Naive thymus-derived CD4-positive, alpha-beta T cell (primary cell): ENCODE measurements around the gene LTB4R. TPM values are rescaled to one million over a fixed set of nuclear protein-coding genes. Genes with fewer than 3 reads are reported as not detected.

Source experiments
- ATAC-seq: fragments of 150-1000 bp; cut with Tn5 transposase; 2 replicates; pipeline ENCODE4 v1.10.0; 2021; ENCODE audit warnings: mild to moderate bottlenecking, moderate library complexity
- CTCF ChIA-PET: fragments of 350-600 bp; sonication (Branson Sonifier 250); formaldehyde crosslinking; loops from one replicate; lab custom pipeline; 2021; ENCODE audit warnings: antibody characterized with exemption; lab: Charles Lee
- POLR2A ChIA-PET: fragments of 350-600 bp; sonication (Branson Sonifier 250); formaldehyde crosslinking; loops from one replicate; lab custom pipeline; 2021; ENCODE audit warnings: antibody characterized with exemption, inconsistent platforms; lab: Charles Lee
- DNase-seq, 9 donors: peaks; one replicate each; pipeline versions ENCODE4 v3.0.0 to v3.0.0-alpha.2; 2020 to 2022; ENCODE audit warnings: mixed read lengths in 1 of 9
- H3K27ac ChIP-seq: one replicate; pipeline ENCODE4 v1.7.0; 2013; ENCODE audit warnings: mild to moderate bottlenecking, low read depth, low read length, moderate library complexity
- H3K27me3 ChIP-seq, 2 donors: one replicate each; pipeline ENCODE4 v1.7.0; 2013; ENCODE audit warnings: low read length in 2 of 2, mild to moderate bottlenecking in 2 of 2, moderate library complexity in 2 of 2; ENCODE audit not compliant: control insufficient read depth in 2 of 2, insufficient read depth in 2 of 2
- H3K36me3 ChIP-seq, 3 experiments: 1 replicate in 2 of 3; 2 replicates in 1 of 3; pipeline ENCODE4 v1.7.0; 2013; ENCODE audit warnings: low read length in 3 of 3, mild to moderate bottlenecking in 3 of 3, moderate library complexity in 1 of 3; ENCODE audit not compliant: insufficient read depth in 3 of 3, control insufficient read depth in 2 of 3
- H3K4me1 ChIP-seq, 2 donors: one replicate each; pipeline ENCODE4 v1.7.0; 2013; ENCODE audit warnings: low read length in 2 of 2, mild to moderate bottlenecking in 2 of 2, moderate library complexity in 1 of 2; ENCODE audit not compliant: control insufficient read depth in 2 of 2, insufficient read depth in 2 of 2
- H3K4me3 ChIP-seq: 2 replicates; pipeline ENCODE4 v1.7.0; 2013; ENCODE audit warnings: mild to moderate bottlenecking, low read length
- H3K9me3 ChIP-seq, 3 experiments: 1 replicate in 2 of 3; 2 replicates in 1 of 3; pipeline ENCODE4 v1.7.0; 2013; ENCODE audit warnings: low read length in 3 of 3; ENCODE audit not compliant: control insufficient read depth in 2 of 3
- H3K27ac Mint-ChIP-seq, 9 donors: one replicate each; pipeline ENCODE4 v1.8.0; 2020 to 2022; ENCODE audit warnings: mixed read lengths in 9 of 9, mild to moderate bottlenecking in 8 of 9, moderate library complexity in 5 of 9, inconsistent platforms in 2 of 9
- H3K27me3 Mint-ChIP-seq, 5 donors: one replicate each; pipeline ENCODE4 v1.8.0; 2021 to 2022; ENCODE audit warnings: mixed read lengths in 5 of 5, mild to moderate bottlenecking in 1 of 5
- H3K36me3 Mint-ChIP-seq, 5 donors: one replicate each; pipeline ENCODE4 v1.8.0; 2020 to 2022; ENCODE audit warnings: mixed read lengths in 5 of 5, mild to moderate bottlenecking in 3 of 5, inconsistent platforms in 1 of 5
- H3K4me1 Mint-ChIP-seq, 7 donors: one replicate each; pipeline ENCODE4 v1.8.0; 2020 to 2022; ENCODE audit warnings: mixed read lengths in 7 of 7, mild to moderate bottlenecking in 3 of 7, inconsistent platforms in 1 of 7
- H3K4me3 Mint-ChIP-seq, 10 donors: one replicate each; pipeline ENCODE4 v1.8.0; 2020 to 2022; ENCODE audit warnings: mild to moderate bottlenecking in 10 of 10, mixed read lengths in 10 of 10, moderate library complexity in 6 of 10, inconsistent platforms in 2 of 10
- H3K9me3 Mint-ChIP-seq, 11 donors: one replicate each; pipeline ENCODE4 v1.8.0; 2020 to 2022; ENCODE audit warnings: mixed read lengths in 11 of 11, mild to moderate bottlenecking in 4 of 11, inconsistent platforms in 1 of 11, moderate library complexity in 1 of 11
- intact Hi-C, 2 donors: fragments of 100-400 bp; cut with micrococcal nuclease; formaldehyde crosslinking; loops; one replicate each; pipeline ENCODE4 v1.15.1; 2023
- polyA plus RNA-seq, 2 donors: library from polyadenylated mRNA; unstranded; fragments of 300-500 nt; fragmentation: Illumina TruSeq; gene quantifications; one replicate each; pipeline ENCODE4 v1.2.3, GENCODE V29; 2021
- total RNA-seq, 6 experiments: library from RNA in 5 of 6; stranded (reverse) in 5 of 6; gene quantifications; 1 replicate in 5 of 6; 2 replicates in 1 of 6; pipeline ENCODE4 v1.2.3 and lab custom pipeline; 2021 to 2026

Gene LTB4R
- total and polyA plus RNA-seq, 7 experiments from 2014 or later: 9.1 to 28.8 (median 14.2) TPM

DNA sequence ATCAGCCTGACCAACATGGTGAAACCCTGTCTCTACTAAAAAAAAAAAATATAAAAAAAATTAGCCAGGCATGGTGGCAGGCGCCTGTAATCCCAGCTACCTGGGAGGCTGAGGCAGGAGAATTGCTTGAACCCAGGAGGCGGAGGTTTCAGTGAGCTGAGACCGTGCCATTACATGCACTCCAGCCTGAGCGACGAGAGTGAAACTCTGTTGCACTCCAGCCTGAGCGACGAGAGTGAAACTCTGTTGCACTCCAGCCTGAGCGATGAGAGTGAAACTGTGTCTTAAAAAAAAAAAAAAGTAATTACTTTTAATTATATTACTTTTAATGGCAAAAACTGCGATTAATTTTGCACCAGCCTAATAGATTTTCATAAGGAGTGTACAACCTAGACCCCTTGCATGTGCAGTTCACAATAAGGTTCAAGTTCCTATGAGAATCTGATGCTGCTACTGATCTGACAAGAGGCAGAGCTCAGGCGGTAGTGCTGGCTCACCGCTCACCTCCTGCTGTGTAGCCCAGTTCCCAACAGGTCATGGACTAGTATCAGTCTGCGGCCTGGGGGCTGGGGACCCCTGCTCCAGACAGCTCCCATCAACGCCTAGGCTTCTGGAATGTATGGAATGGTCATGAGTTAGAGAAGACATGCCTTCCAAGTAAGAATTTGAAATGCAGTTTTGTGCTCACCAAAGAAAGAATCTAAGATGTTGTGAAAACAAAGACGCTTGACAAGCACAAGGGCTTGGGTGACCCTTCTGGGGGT, 10.1 kb downstream of the LTB4R start:
- no peak overlapping the region for H3K27ac Mint-ChIP-seq
- H3K36me3 Mint-ChIP-seq: peaks cover 0 to 8% (median 0%) of the 10 kb centered on the region in 5 donors
- Histone ChIP-seq H3K27me3 (no peaks in the 10 kb centered on the region), H3K4me1 (no peaks in the 10 kb centered on the region), H3K36me3 (no peaks in the 10 kb centered on the region), H3K4me3 (no peak overlapping the region), H3K27ac (no peak overlapping the region), H3K9me3 (no peaks in the 10 kb centered on the region)
- peaks cover 0 to 13% (median 0%) of the 10 kb centered on the region in 5 donors for H3K27me3 Mint-ChIP-seq
- peaks cover 0 to 20% (median 8%) of the 10 kb centered on the region in 7 donors for H3K4me1 Mint-ChIP-seq
- intact Hi-C loops: no loop called here
- no peak overlapping the region for H3K4me3 Mint-ChIP-seq
- ChIA-PET CTCF (interaction anchor here (0.6 to 1.5 kb wide), 2 partner anchors 24 to 74 kb away, joined by 3 read pairs; no protein-coding TSS in a partner anchor), POLR2A (interaction anchor here (1.1 kb wide), 1 partner anchor 21 kb away, joined by 5 read pairs; the partner anchor contains the start of gene NOP9)
- DNase-seq (no peak), ATAC-seq (no peak)
- H3K9me3 Mint-ChIP-seq: no peaks in the 10 kb centered on the region

DNA sequence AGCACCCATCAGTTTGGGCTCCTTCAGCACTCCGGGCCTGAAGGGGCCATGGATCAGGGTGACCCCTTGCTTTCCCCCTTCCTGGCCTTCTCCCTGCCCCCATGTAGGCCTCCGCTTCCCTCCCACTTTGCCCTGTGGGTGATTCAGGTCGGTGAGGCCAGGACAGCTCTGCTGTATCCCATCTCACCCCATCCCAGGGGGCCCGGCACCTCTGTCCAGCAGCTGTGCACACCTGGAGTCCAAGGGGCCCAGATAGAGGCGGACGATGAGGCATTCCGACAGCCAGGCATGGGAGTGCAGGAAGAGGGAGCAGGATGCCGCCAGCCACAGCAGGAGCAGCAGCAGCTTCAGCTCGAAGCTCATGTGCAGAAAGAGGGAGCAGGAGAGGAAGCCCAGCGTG, 11.4 kb downstream of the LTB4R start:
- Histone ChIP-seq H3K9me3 (no peaks in the 10 kb centered on the region), H3K4me1 (peaks cover 6% of the 10 kb centered on the region in 2 donors), H3K27me3 (no peaks in the 10 kb centered on the region), H3K36me3 (no peaks in the 10 kb centered on the region), H3K27ac (no peak overlapping the region), H3K4me3 (no peak overlapping the region)
- Mint-ChIP-seq H3K36me3 (peaks cover 0 to 2% (median 0%) of the 10 kb centered on the region in 5 donors), H3K4me3 (no peak overlapping the region), H3K9me3 (no peaks in the 10 kb centered on the region), H3K27me3 (peaks cover 0 to 13% (median 5%) of the 10 kb centered on the region in 5 donors), H3K27ac (no peak overlapping the region), H3K4me1 (peaks cover 6 to 22% (median 9%) of the 10 kb centered on the region in 7 donors)
- DNase-seq (no peak), ATAC-seq (no peak)
- POLR2A ChIA-PET: interaction anchor here (1.1 kb wide), 1 partner anchor 22 kb away, joined by 5 read pairs; the partner anchor contains the start of gene NOP9
- intact Hi-C loops: no loop called here
- CTCF ChIA-PET: interaction anchor here (0.6 to 1.9 kb wide), 5 partner anchors 9 to 25 kb away, joined by 3 to 8 read pairs (median 3); partner anchors contain the start of gene CIDEB

DNA sequence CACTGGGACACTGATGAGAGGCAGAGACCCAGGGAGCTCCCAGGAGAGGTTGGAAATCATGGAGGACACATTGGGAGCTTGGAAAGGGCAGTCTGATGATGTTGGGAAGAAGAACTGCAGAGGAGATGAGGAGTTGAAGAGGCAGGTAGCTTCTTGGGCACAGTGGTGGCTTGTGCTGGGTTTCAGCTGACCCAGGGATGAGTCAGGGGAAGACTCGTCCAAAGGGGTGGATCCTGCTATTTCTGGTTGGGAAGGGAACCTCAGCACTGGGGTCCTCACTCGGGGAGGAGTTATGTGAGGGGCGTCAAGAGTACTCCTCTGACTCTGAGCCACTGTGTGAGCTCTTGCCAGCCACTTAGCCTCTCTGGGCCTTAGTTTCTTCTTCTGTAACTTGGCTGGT, 12.0 kb downstream of the LTB4R start:
- ChIA-PET POLR2A (interaction anchor here (1.3 kb wide), 1 partner anchor 9 kb away, joined by 5 read pairs; no protein-coding TSS in a partner anchor), CTCF (interaction anchor here (0.6 to 1.9 kb wide), 4 partner anchors 9 to 110 kb away, joined by 3 to 8 read pairs (median 3); partner anchors contain the start of gene CIDEB)
- ATAC-seq (no peak), DNase-seq (peak in 1 of 9 donors; percentile 3)
- Histone ChIP-seq H3K4me3 (no peak overlapping the region), H3K4me1 (peaks cover 6% of the 10 kb centered on the region in 2 donors), H3K9me3 (no peaks in the 10 kb centered on the region), H3K27ac (no peak overlapping the region), H3K27me3 (no peaks in the 10 kb centered on the region), H3K36me3 (no peaks in the 10 kb centered on the region)
- Mint-ChIP-seq H3K27me3 (peaks cover 0 to 13% (median 5%) of the 10 kb centered on the region in 5 donors), H3K27ac (peak overlapping the region in 1 of 9 donors; percentile 11), H3K9me3 (no peaks in the 10 kb centered on the region), H3K4me3 (no peak overlapping the region), H3K4me1 (peaks cover 6 to 18% (median 10%) of the 10 kb centered on the region in 7 donors), H3K36me3 (no peaks in the 10 kb centered on the region)
- intact Hi-C loops: no loop called here

DNA sequence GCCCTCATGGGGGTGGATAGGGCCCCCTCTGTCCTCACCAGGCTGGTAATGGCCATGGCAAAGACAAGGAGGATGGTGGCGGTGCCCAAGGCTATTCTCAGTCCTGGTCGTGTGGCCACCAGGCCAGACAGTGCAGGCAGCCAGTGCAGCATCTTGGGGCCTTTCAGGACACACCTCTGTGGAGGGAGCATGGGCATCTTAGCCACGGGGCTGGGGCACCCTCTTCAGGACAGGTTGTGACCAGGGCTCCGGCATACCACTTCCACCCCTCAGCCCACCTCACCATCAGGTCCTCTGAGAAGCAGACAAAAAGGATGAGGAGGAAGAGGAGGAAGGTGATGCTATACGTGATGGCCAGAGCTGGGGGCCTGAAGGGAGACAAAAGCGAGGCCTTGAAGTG, 12.7 kb downstream of the LTB4R start:
- Mint-ChIP-seq H3K4me3 (no peak overlapping the region), H3K36me3 (no peaks in the 10 kb centered on the region), H3K4me1 (peaks cover 9 to 25% (median 14%) of the 10 kb centered on the region in 7 donors), H3K27ac (peak overlapping the region in 2 of 9 donors; percentile 8 to 65), H3K27me3 (peaks cover 0 to 13% (median 5%) of the 10 kb centered on the region in 5 donors), H3K9me3 (no peaks in the 10 kb centered on the region)
- intact Hi-C loops: no loop called here
- Histone ChIP-seq H3K36me3 (no peaks in the 10 kb centered on the region), H3K27ac (no peak overlapping the region), H3K9me3 (no peaks in the 10 kb centered on the region), H3K4me3 (no peak overlapping the region), H3K4me1 (peaks cover 6 to 13% of the 10 kb centered on the region in 2 donors), H3K27me3 (no peaks in the 10 kb centered on the region)
- DNase-seq: no peak
- ChIA-PET CTCF (interaction anchor here (1.3 to 1.9 kb wide), 3 partner anchors 10 to 109 kb away, joined by 3 to 8 read pairs (median 3); partner anchors contain the start of gene CIDEB), POLR2A (interaction anchor here (1.3 kb wide), 1 partner anchor 10 kb away, joined by 5 read pairs; no protein-coding TSS in a partner anchor)
- ATAC-seq: no peak

DNA sequence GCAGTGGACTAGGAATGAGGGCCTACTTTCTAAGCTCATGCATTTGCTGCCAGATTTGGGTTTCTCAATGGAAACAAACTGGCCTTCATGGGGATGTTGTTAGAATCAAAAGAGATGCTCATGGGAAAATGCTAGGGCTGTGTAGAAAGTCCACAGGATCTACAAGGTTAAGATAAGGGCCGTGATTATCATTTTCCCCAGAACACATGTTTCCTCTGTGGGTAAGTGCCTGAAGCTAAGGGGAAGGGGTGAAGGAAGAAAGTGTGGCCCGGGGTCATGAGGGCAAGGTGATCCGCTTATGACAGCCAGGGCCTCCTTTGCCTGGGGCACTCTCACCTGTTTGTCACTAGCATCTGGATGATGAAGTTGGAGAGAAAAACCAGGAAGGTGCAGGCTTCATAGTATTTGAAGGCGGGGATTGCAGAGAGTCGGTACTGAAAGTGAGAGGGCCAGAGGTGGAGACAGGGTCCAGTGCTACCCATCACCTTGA, 13.8 kb downstream of the LTB4R start:
- Mint-ChIP-seq H3K9me3 (no peaks in the 10 kb centered on the region), H3K27ac (peak overlapping the region in 1 of 9 donors; percentile 65), H3K4me3 (no peak overlapping the region), H3K4me1 (peaks cover 7 to 32% (median 14%) of the 10 kb centered on the region in 7 donors), H3K27me3 (peaks cover 0 to 10% (median 4%) of the 10 kb centered on the region in 5 donors), H3K36me3 (no peaks in the 10 kb centered on the region)
- no peak for DNase-seq
- intact Hi-C loops: no loop called here
- ATAC-seq: no peak
- H3K9me3 ChIP-seq: no peaks in the 10 kb centered on the region
- H3K4me3 ChIP-seq: no peak overlapping the region
- no peaks in the 10 kb centered on the region for H3K36me3 ChIP-seq
- no peaks in the 10 kb centered on the region for H3K27me3 ChIP-seq
- CTCF ChIA-PET: interaction anchor here (1.5 kb wide), 1 partner anchor 108 kb away, joined by 3 read pairs; no protein-coding TSS in a partner anchor
- POLR2A ChIA-PET: interaction anchor here (0.5 to 0.8 kb wide), 3 partner anchors 22 to 1501 kb away, joined by 3 to 7 read pairs (median 4); no protein-coding TSS in a partner anchor
- H3K27ac ChIP-seq: no peak overlapping the region
- peaks cover 6 to 23% of the 10 kb centered on the region in 2 donors for H3K4me1 ChIP-seq

DNA sequence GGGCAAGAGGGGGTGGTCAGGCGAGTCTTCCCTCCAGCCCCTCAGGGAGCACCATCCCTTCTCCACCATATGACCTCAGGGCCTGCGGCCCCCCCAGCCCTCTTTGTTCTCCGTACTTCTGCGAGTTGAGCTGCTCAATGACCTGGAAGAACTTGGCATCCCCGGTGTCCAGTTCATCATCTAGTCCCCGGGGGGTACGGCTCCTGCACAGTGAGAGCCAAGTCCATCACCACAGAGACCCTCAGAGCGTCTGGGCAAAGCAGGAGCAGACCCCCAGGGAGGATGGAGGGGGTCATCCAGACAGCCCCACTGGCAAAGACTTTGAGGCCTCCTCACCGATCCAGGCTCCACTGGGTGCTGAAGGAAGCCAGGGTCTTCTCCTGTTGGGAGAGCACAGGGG, 14.7 kb downstream of the LTB4R start:
- H3K4me3 ChIP-seq: no peak overlapping the region
- ATAC-seq (no peak), DNase-seq (no peak)
- H3K27ac ChIP-seq: no peak overlapping the region
- POLR2A ChIA-PET: no interaction called here
- H3K4me1 ChIP-seq: peaks cover 6 to 26% of the 10 kb centered on the region in 2 donors
- Mint-ChIP-seq H3K27me3 (peaks cover 0 to 15% (median 8%) of the 10 kb centered on the region in 5 donors), H3K4me3 (no peak overlapping the region), H3K9me3 (no peaks in the 10 kb centered on the region), H3K4me1 (peaks cover 7 to 39% (median 14%) of the 10 kb centered on the region in 7 donors), H3K27ac (no peak overlapping the region), H3K36me3 (no peaks in the 10 kb centered on the region)
- no peaks in the 10 kb centered on the region for H3K36me3 ChIP-seq
- CTCF ChIA-PET: no interaction called here
- intact Hi-C loops: no loop called here
- no peaks in the 10 kb centered on the region for H3K27me3 ChIP-seq
- H3K9me3 ChIP-seq: no peaks in the 10 kb centered on the region
